DMS 273 treated with DMSO at 0.1 percent for 48 hours (cell line): ENCODE measurements around the gene HSPA9.
"Not testable (repeated sequence)": the region's sequence is repeated elsewhere in the genome, so short reads cannot be mapped to it uniquely, and the experiment has no call there.

ENCODE experiments used
- DNase-seq: peaks from one replicate; lab custom pipeline; 2025; lab: John Stamatoyannopoulos, UW

Gene HSPA9

DNA sequence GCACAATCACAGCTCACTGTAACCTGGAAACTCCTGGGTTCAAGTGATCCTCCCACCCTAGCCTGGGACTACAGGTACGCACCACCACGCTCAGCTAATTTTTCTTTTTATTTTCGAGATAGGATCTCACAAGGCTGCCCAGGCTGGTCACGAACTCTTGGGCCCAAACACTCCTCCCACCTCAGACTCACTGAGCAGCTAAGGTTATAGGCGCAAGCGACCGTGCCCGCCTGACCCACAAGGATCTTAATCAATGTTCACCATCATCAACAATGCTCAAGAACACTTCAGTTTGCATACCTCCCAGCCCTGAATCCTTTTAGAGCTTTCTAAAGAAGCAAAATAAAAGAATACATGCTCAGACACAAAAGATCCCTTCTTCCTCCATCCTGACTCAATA lies 45.4 kb downstream of the HSPA9 start:
- no peak for DNase-seq

DNA sequence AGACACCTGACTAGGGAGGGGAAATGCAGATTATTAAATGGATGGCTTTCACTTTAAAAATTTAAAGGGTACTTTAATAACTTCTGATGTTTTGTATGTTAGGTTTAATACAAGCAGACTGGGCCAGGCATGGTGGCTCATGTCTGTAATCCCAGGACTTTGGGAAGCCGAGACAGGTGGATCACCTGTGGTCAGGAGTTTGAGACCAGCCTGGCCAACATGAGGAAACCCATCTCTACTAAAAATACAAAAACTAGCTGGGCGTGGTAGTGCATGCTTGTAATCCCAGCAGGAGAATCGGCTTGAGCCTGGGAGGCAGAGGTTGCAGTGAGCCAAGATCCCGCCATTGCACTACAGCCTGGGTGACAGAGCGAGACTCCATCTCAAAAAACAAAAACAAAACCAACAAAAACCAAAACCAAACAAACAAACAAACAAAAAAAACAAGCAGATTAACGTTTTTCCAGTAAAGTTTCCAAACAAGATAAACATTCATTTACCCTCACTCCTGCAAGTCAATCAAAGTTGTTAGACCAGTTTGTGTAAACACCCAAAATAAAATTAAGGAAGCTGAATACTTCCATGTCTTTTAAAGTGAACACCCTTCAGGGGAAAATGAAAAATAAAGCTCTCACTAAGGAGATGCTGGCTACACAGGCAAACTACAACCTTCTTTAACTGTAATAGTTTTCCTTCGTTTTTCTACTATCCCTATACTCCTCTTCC lies 46.3 kb downstream of the HSPA9 start:
- DNase-seq: no peak

DNA sequence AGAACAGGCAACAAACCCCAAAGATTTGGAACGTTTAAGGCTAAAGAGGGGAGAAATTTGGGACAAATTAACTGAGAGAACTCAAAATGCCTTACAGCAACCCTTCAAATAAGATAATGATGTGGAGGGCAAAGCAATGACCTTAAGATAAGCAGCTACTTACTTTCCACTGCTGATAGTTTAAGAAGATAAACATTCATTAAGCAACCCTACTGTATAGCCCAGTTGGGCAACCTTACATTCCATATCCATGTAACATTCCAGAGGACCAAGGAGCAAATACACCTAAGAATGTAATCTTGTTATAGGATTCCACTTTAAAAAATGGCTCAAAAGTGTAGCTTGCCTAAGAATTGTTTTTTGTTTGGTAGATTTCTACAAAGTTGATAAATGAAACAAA lies 47.0 kb downstream of the HSPA9 start:
- no peak for DNase-seq

DNA sequence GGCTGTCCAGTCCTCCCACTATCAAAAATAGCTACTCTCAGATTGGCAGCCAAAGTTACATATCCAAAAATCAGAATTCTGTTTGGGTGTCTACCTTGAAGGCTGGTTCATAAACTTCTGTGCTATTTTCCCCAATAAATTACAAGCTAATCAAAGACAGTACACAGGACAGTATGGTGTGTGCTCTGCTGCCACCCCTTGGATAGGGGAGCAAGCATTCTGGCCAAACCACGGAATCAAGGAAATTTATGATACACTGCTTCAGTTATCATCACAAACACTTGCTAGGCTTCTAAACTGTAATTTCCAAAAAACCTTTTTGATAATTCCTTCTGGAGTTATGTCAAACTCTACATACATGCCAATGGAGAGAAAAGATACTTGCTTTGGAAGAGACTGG lies 48.0 kb downstream of the HSPA9 start:
- DNase-seq: no peak

DNA sequence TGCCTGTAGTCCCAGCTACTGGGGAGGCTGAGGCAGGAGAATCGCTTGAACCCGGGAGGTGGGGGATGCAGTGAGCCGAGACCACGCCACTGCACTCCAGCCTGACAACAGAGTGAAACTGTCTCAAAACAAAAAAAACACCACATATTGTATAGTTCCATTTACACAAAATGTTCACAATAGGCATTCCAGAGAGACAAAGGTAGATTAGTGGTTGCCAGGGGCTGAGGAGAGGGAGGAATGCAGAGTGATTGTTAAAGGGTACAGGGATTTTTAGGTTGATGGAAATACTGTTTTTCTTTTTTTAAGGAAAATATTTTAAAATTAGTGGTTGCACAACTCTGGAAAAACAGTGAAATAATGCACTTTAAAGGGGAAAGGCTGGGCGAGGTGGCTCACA lies 51.8 kb downstream of the HSPA9 start:
- DNase-seq: no peak

DNA sequence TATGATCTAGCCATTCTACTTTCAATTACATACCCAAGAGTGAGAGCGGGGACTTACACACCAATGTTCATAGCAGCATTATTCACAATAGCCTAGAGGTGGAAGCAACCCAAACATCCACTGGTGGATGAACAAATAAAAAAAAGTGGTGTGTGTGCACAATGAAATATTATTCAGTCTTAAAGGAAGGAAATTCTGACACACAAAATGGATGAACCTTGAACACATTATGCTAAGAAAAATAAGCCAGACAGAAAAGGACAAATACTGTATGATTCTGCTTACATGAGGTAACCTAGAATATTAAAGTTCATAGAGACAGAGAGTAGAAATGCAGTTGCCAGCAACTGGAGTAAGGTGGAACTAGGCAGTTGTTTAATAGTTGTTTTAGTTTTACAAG lies 54.2 kb downstream of the HSPA9 start:
- DNase-seq: no peak

DNA sequence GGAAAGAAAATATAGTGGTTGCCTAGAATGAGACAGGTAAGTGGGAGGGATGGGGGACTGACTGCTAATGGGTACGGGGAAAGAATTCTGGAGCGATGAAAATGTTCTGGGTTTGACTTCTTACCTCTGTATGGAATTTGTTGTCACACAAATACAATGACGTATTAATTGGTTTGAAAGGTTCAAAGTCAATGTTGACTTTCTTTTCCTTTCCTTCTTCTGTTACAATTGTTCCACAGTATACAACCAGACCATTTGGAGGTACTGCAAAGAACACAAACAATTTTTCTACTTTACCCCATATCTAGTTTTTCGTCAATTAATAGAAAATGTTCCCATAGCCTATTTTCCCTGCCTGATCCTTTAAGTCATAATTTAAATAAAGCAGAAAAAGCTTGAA lies 57.8 kb downstream of the HSPA9 start:
- no peak for DNase-seq

DNA sequence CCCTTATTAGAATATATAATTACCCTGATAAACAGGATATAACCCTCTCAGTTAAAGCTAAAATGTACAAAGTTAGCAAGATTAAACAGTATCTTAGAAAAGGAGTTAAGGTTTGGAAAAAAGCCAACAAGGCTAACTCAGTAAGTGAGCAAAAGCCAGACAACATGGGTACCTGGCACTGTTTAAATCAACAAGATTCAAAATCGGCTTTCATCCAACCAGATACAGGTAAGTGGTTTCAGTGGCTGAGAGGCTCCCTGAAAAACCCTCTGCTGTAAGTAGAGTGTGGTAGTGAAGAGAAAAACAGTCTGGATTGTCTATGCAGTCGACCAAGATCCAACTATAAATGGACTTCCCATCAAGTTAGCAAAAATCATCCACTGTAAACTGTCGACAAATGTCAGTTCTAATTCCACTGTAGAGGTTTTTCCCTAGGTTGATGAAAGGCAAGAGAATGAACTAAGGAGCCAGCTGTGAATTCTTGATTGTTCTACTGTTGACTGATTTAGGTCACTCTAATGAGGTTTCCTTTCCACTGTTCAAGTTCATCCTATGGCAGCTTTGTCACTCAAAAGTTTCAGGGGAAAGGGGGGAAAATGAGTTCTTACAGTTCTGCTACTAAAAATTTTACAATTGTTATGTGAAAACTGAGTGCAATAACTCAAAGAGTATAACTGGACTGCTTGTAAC lies 59.5 kb downstream of the HSPA9 start:
- no peak for DNase-seq

DNA sequence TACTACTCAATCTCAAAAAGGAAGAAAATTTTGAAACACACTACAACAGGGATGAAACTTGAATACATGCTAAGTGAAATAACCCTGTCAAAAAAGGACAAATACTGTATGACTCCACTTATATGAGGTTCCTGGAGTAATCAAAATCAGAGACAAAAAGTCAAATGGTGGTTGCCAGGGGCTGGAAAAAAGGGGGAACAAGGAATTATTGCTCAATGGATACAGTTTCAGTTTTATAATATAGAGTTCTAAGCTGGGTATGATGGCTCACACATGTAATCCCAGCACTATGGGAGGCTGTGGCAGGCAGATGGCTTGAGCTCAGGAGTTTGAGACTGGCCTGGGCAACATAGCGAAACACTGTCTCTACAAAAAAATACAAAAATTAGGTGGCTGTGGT lies 61.2 kb downstream of the HSPA9 start:
- no peak for DNase-seq

DNA sequence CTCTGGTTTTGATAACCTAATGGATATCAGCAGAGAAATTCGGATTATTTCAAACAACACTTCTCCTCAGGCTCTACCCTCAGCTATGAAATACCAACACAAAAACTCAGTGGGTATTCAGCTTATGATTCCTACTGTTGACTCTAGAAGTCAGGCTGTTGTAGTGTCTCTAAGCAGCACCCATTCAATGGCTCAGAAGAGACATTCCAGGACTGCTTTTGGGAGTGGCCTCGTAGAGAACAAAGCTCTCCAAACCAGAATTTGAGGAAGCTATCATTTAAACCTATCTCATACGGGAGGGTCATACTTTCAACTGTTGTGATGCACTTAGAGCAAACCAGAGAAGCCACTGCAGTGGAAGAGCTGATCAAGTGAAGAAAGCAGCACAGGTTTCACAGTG lies 66.2 kb downstream of the HSPA9 start:
- DNase-seq: no peak

DNA sequence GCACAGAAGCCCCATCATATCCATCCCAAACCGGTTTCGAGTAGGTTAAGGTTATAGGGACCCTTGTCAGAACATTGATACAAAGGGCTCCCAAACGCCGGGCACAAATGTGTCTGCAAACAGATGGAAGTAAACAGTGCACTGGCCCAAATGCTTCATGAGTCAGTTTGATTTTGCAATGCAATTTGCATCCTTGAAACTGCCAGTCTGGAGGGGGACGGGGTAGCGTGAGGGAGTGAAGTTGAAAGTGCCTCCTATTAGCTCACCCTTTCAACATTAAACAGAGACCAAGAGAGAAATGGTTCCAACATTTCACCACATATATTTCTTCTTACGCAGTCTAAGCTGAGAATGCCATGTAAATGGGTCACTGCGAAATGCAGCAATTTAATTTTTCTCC lies 67.7 kb downstream of the HSPA9 start:
- not testable (repeated sequence) for DNase-seq

DNA sequence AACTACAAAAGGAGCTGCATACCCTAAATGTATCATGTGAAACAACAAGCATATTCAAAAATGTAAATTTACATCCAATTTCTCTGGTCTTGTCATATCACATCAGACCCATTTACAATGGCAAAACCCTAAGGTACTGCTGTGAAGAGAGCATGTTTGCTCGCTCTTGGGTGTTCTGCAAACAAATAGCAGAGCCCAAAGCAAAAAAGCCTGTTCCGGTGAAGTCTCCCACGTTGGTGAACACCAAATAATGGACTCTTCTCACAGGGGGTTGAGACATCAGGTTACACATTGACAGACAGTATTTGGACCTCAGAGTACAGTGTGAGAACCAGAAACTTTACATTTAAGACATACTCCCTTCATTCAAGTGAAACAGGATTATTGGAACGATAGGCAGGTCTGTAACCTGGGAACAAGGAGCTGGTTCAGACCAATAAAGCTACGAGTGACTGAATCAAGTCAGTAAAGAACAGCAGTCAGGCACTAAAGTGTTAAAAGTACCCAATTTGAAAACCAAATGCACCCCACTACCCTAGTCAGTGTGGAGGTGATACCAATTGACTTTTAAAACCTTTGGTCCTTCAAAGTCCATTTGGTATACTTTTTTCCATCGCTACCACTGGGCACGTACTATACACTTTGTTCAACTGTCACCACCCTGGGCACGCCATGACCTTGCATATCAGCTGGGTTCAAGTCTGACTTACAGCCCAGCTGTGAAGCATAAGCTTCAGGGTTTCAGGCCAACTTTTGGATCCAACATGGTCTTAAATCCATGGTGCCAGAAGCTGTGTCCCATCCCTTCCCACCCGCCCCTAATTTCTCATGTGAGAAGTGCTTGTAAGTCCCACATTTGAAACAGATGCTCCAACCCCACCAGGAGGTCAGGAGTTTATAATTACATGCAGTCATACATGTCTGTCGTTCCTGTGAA lies 68.6 kb downstream of the HSPA9 start:
- no peak for DNase-seq

DNA sequence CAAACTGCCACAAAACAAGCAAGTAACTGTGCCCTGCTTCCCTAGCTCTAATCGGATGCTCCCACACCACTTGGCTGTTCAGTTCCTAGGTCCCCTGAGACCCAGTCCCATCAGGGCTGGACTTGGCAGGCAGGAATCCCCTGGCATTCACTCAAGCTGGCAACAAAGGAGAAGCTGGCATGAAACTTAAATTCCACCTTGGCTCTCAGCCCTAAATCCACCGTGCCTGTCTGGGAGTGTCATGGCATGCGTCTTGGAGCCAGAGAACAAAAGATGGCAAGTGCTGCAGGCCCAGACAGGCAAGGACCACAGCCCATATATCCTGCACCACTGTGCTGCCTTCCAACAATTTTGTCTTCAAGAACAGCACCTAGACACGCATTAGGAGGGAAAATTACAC lies 70.4 kb downstream of the HSPA9 start:
- peak; percentile 69 for DNase-seq
